ENCODE measurements around the gene RFX7. TPM values are rescaled to one million over a fixed set of nuclear protein-coding genes. Genes with fewer than 3 reads are reported as not detected.

Gene RFX7
- total and polyA plus RNA-seq, 4 donors: 2.6 to 14.8 (median 7.2) TPM

DNA sequence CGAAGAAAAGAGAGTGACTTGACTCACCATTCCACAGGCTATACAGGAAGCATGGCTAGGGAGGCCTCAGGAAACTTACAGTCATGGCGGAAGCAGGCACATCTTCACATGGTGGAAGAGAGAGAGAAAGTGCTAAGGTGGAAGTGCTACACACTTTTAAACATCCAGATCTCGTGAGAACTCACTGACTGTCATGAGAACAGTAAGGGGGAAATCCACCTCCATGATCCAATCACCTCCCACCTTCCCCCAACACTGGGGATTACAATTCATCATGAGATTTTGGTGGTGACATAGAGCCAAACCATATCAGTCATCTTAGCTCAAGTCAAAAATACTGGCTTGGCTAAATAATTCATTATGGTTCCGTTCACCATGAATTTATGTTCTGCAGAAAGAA lies 205.0 kb downstream of the RFX7 start:
- H3K9ac ChIP-seq (ENCODE audit: insufficient read depth in 1 of 2, low read length in 2 of 2): no peak overlapping the region
- no peak overlapping the region for H3K27ac ChIP-seq (ENCODE audit: low read depth in 1 of 2, low read length in 1 of 2)
- no peaks in the 10 kb centered on the region for H3K36me3 ChIP-seq (ENCODE audit: control insufficient read depth in 4 of 4, insufficient read depth in 4 of 4, low read length in 4 of 4)
- H3K9me3 ChIP-seq (ENCODE audit: control insufficient read depth in 4 of 4, insufficient read depth in 3 of 4, low read length in 3 of 4): no peaks in the 10 kb centered on the region
- no peak overlapping the region for H3K4me3 ChIP-seq
- H3K27me3 ChIP-seq (ENCODE audit: control insufficient read depth in 3 of 3, insufficient read depth in 3 of 3, low read length in 2 of 3): no peaks in the 10 kb centered on the region
- peaks cover 0 to 3% (median 0%) of the 10 kb centered on the region in 5 donors for H3K4me1 ChIP-seq (ENCODE audit: control insufficient read depth in 5 of 5, insufficient read depth in 5 of 5, low read length in 5 of 5)
- 89 to 94% methylated on average over 4 of the region's 4 CpGs for WGBS, 2 donors
- DNase-seq (no peak), ATAC-seq (ENCODE audit: insufficient read depth, low FRiP score) (no peak)
- TF ChIP-seq CTCF (IDR thresholded peaks at IDR 0.05; ENCODE audit: control extremely low read depth, extremely low read depth): no peak

- H3K4me1 ChIP-seq (ENCODE audit: control insufficient read depth in 5 of 5, insufficient read depth in 5 of 5, low read length in 5 of 5): peaks cover 0 to 3% (median 0%) of the 10 kb centered on the region in 5 donors
- no peaks in the 10 kb centered on the region for H3K9me3 ChIP-seq (ENCODE audit: control insufficient read depth in 4 of 4, insufficient read depth in 3 of 4, low read length in 3 of 4)
- ATAC-seq (ENCODE audit: insufficient read depth, low FRiP score) (no peak), DNase-seq (no peak)
- no peaks in the 10 kb centered on the region for H3K27me3 ChIP-seq (ENCODE audit: control insufficient read depth in 3 of 3, insufficient read depth in 3 of 3, low read length in 2 of 3)
- no peak for TF ChIP-seq CTCF (IDR thresholded peaks at IDR 0.05; ENCODE audit: control extremely low read depth, extremely low read depth)
- no peaks in the 10 kb centered on the region for H3K36me3 ChIP-seq (ENCODE audit: control insufficient read depth in 4 of 4, insufficient read depth in 4 of 4, low read length in 4 of 4)
- no peak overlapping the region for H3K4me3 ChIP-seq
- H3K9ac ChIP-seq (ENCODE audit: insufficient read depth in 1 of 2, low read length in 2 of 2): no peak overlapping the region
- H3K27ac ChIP-seq (ENCODE audit: low read depth in 1 of 2, low read length in 1 of 2): no peak overlapping the region
- WGBS, 2 donors: 22 to 38% methylated on average over 3 of the region's 3 CpGs
These were observed 205.7 kb downstream of the RFX7 start for GRCh38 chr15:56038015-56038414.

Small RNA genes within 50 kb of the gene (small RNA-seq; reads per million reads assigned to genes)
- gene CD24P2 (ENCODE audit: low replicate concordance) (not detected), gene RNU6-1287P (ENCODE audit: low replicate concordance) (not detected)

Other genes with a start within 250 kb of the RFX7 start
- gene TEX9, start 121.5 kb upstream of the RFX7 start, total RNA-seq: 10 to 100 TPM; 17.4 to 46.3 TPM
- gene TEX9, start 121.5 kb upstream of the RFX7 start, polyA plus RNA-seq: 1 to 10 TPM; 3.5 to 4.7 TPM
- gene MNS1, start 221.3 kb upstream of the RFX7 start, total RNA-seq: 1 to 10 TPM; 6.7 to 7.8 TPM
- gene MNS1, start 221.3 kb upstream of the RFX7 start, polyA plus RNA-seq: 1 to 10 TPM; 3.2 to 6.5 TPM

Measured in lung (tissue), 13 donors.